Panc1 (cell line): ENCODE data around the gene LRRC74B. TPM values are rescaled to one million over a fixed set of nuclear protein-coding genes. Genes with fewer than 3 reads are reported as not detected.
"Not testable (repeated sequence)": the region's sequence is repeated elsewhere in the genome, so short reads cannot be mapped to it uniquely, and the experiment has no call there.

Experiments
- ATAC-seq: fragments of 200-7000 bp; cut with Tn5 transposase; 2 replicates; pipeline ENCODE4 v1.9.1; 2020; ENCODE audit warnings: mild to moderate bottlenecking, moderate library complexity
- BruUV-seq: library from RNA; stranded (reverse); fragments of 400-500 nt; replicated peaks from 2 replicates; lab custom pipeline; 2021; lab: Mats Ljungman, UMichigan
- CTCF ChIA-PET: fragments of 300-600 bp; sonication (Branson Sonifier 250); formaldehyde crosslinking; loops from one replicate; lab custom pipeline; 2022; ENCODE audit warnings: antibody characterized with exemption; lab: Charles Lee
- POLR2A ChIA-PET: fragments of 300-600 bp; sonication (Branson Sonifier 250); formaldehyde crosslinking; loops from one replicate; lab custom pipeline; 2022; ENCODE audit warnings: antibody characterized with exemption; lab: Charles Lee
- DNase-seq: peaks from one replicate; pipeline ENCODE4 v3.0.0-alpha.2; 2010; ENCODE audit warnings: low read depth, low spot score
- H3K27ac ChIP-seq: 2 replicates; pipeline ENCODE4 v1.5.1; 2011; ENCODE audit warnings: mild to moderate bottlenecking, low read length, inconsistent platforms
- H3K27me3 ChIP-seq: fragments of 200-500 bp; sonication (Bioruptor generic); 2 replicates; pipeline ENCODE4 v1.6.0; 2014; ENCODE audit warnings: low read length, inconsistent platforms; ENCODE audit not compliant: control insufficient read depth, insufficient read depth
- H3K36me3 ChIP-seq: fragments of 200-500 bp; sonication (Bioruptor generic); 2 replicates; pipeline ENCODE4 v1.5.1; 2014; ENCODE audit warnings: inconsistent platforms, mild to moderate bottlenecking, low read length, moderate library complexity; ENCODE audit not compliant: control insufficient read depth, insufficient read depth
- H3K4me1 ChIP-seq: 2 replicates; pipeline ENCODE4 v1.5.1; 2011; ENCODE audit warnings: inconsistent platforms, mild to moderate bottlenecking, low read length, moderate library complexity; ENCODE audit not compliant: control insufficient read depth, insufficient read depth
- H3K4me3 ChIP-seq, 2 experiments: 2 replicates each; pipeline ENCODE4 v1.5.1; 2011 to 2012; ENCODE audit warnings: low read depth in 2 of 2, low read length in 2 of 2, mild to moderate bottlenecking in 2 of 2, inconsistent platforms in 1 of 2, moderate library complexity in 1 of 2
- H3K9me3 ChIP-seq: fragments of 200-500 bp; sonication (Bioruptor generic); 2 replicates; pipeline ENCODE4 v1.5.1; 2014; ENCODE audit warnings: low read depth, mild to moderate bottlenecking, inconsistent platforms, low read length, moderate library complexity; ENCODE audit not compliant: control insufficient read depth, insufficient read depth
- POLR2AphosphoS5 ChIP-seq: IDR thresholded peaks from 2 replicates; pipeline ENCODE4 v1.6.1; 2012; ENCODE audit warnings: mild to moderate bottlenecking, low read depth, low read length, moderate library complexity
- SIN3A ChIP-seq: IDR thresholded peaks from 2 replicates; pipeline ENCODE4 v1.6.1; 2012; ENCODE audit warnings: low read depth, mild to moderate bottlenecking, low read length, moderate library complexity, borderline replicate concordance; ENCODE audit not compliant: insufficient read depth
- TCF7L2 ChIP-seq: IDR thresholded peaks from 2 replicates; pipeline ENCODE4 v1.6.1; 2011; ENCODE audit warnings: mild to moderate bottlenecking, low read depth, low read length, inconsistent platforms
- in situ Hi-C: cut with HindIII; loops from 2 replicates; pipeline ENCODE4 v1.10.0; 2016; ENCODE audit warnings: low sequenced_read_pairs, low pct_unique_long_range_greater_than_20kb
- intact Hi-C: fragments of 100-400 bp; cut with micrococcal nuclease; formaldehyde crosslinking; loops from one replicate; pipeline ENCODE4 v1.10.0; 2022; ENCODE audit not compliant: unreplicated experiment
- total RNA-seq: library from RNA; stranded (reverse); gene quantifications from one replicate; pipeline ENCODE4 v1.2.1, GENCODE V29; 2021; ENCODE audit not compliant: unreplicated experiment
- TF ChIP-seq, protein P1 (sequence below), 2 experiments: IDR thresholded peaks; 2 replicates each; pipeline ENCODE4 v1.6.1; 2011 to 2012; ENCODE audit warnings: low read depth in 2 of 2, control low read depth in 1 of 2, low read length in 1 of 2, mild to moderate bottlenecking in 1 of 2, moderate library complexity in 1 of 2; ENCODE audit not compliant: insufficient read depth in 1 of 2
- TF ChIP-seq, protein P2 (sequence below): fragments of 450-650 bp; IDR thresholded peaks from 2 replicates; pipeline ENCODE4 v1.5.1; 2017; ENCODE audit warnings: mild to moderate bottlenecking

LRRC74B gene
- total RNA-seq, 1 experiment from 2014 or later: not detected

DNA sequence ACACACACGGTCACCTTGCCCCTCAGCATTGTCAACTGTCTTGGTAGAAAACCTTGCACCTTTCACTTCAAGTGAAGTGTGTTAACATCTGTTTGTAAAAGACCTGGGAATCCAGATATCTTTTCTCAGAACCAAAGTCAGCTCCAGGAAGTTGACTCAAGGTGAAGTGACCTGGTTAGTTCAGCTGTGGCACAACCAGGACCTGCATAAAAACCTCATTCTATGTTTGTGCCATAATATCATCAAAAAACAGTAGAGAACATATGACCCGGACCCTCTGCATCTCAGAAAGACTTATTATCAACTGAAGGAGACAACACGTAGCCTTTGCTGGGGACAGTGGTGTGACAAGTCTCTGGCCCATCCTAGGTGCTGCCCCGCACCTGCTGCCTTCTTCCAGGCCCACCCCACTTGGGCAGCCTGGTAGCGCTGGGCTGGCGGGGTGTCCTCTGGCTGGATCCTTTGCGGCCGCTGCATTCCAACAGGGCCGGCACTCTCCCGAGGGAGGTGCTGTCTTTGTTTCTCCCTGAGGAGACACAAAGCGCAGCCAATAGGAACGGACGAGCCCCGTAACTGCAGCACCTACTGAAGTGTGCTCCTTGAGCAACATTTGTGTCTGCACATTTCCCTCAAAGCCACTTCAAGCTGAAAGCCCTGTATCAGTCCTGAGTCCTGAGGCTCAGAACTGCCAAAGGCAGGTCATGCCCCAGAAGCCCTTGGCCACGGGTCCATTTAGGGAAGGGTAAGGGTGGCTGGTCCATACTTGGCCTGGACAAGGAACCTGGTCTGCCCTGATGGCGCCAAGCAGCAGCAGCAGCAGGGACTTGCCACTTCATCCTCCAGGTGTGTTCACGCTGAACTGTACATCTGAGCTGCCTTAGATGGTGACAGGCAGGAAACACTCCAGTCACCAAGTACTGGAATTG is 25.2 kb downstream of the LRRC74B start:
- BruUV-seq: no TSS peak
- CTCF ChIA-PET: no interaction called here

DNA sequence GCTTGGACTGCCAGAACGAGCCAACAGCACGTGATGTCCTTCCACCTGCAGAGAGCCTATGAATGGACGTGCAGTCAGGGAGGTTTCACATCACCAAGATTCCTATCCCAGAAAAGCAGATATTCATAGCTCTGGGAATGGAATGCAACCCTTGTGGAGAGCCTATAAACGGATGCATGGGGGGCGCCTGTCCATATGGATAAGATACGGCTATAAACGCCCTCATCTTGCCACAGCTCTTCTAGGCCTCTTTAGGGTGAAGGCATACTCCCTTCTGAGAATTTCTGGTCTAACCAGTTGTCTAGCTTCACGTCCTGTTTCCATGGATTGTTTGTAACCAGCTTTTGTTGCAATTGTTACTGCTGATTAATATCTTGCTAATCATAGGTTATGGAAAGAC is 26.1 kb downstream of the LRRC74B start:
- H3K4me3 ChIP-seq, in situ Hi-C loops, H3K9me3 ChIP-seq, intact Hi-C loops, ATAC-seq, CTCF ChIA-PET, DNase-seq, H3K4me1 ChIP-seq, POLR2A ChIA-PET, H3K27me3 ChIP-seq, H3K27ac ChIP-seq, BruUV-seq, H3K36me3 ChIP-seq: not testable (repeated sequence)

More for the DNA sequence above, 25.2 kb downstream of the LRRC74B start:
- in situ Hi-C loops (no loop called here), intact Hi-C loops (no loop called here)
- H3K4me1 ChIP-seq: no peaks in the 10 kb centered on the region
- ATAC-seq: no peak
- H3K9me3 ChIP-seq: no peaks in the 10 kb centered on the region
- H3K27me3 ChIP-seq: no peaks in the 10 kb centered on the region
- no peak overlapping the region for H3K4me3 ChIP-seq
- no peak for DNase-seq
- TF ChIP-seq, protein P1, sequence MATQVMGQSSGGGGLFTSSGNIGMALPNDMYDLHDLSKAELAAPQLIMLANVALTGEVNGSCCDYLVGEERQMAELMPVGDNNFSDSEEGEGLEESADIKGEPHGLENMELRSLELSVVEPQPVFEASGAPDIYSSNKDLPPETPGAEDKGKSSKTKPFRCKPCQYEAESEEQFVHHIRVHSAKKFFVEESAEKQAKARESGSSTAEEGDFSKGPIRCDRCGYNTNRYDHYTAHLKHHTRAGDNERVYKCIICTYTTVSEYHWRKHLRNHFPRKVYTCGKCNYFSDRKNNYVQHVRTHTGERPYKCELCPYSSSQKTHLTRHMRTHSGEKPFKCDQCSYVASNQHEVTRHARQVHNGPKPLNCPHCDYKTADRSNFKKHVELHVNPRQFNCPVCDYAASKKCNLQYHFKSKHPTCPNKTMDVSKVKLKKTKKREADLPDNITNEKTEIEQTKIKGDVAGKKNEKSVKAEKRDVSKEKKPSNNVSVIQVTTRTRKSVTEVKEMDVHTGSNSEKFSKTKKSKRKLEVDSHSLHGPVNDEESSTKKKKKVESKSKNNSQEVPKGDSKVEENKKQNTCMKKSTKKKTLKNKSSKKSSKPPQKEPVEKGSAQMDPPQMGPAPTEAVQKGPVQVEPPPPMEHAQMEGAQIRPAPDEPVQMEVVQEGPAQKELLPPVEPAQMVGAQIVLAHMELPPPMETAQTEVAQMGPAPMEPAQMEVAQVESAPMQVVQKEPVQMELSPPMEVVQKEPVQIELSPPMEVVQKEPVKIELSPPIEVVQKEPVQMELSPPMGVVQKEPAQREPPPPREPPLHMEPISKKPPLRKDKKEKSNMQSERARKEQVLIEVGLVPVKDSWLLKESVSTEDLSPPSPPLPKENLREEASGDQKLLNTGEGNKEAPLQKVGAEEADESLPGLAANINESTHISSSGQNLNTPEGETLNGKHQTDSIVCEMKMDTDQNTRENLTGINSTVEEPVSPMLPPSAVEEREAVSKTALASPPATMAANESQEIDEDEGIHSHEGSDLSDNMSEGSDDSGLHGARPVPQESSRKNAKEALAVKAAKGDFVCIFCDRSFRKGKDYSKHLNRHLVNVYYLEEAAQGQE (IDR thresholded peaks at IDR 0.05; ENCODE audit: insufficient read depth in 1 of 2, low read depth in 2 of 2, low read length in 1 of 2): no peak
- no peak for TF ChIP-seq POLR2AphosphoS5
- TF ChIP-seq SIN3A: no peak
- TF ChIP-seq TCF7L2: no peak
- TF ChIP-seq, protein P2, sequence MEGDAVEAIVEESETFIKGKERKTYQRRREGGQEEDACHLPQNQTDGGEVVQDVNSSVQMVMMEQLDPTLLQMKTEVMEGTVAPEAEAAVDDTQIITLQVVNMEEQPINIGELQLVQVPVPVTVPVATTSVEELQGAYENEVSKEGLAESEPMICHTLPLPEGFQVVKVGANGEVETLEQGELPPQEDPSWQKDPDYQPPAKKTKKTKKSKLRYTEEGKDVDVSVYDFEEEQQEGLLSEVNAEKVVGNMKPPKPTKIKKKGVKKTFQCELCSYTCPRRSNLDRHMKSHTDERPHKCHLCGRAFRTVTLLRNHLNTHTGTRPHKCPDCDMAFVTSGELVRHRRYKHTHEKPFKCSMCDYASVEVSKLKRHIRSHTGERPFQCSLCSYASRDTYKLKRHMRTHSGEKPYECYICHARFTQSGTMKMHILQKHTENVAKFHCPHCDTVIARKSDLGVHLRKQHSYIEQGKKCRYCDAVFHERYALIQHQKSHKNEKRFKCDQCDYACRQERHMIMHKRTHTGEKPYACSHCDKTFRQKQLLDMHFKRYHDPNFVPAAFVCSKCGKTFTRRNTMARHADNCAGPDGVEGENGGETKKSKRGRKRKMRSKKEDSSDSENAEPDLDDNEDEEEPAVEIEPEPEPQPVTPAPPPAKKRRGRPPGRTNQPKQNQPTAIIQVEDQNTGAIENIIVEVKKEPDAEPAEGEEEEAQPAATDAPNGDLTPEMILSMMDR: no peak
- POLR2A ChIA-PET: no interaction called here
- H3K27ac ChIP-seq: no peak overlapping the region
- H3K36me3 ChIP-seq: no peaks in the 10 kb centered on the region

DNA sequence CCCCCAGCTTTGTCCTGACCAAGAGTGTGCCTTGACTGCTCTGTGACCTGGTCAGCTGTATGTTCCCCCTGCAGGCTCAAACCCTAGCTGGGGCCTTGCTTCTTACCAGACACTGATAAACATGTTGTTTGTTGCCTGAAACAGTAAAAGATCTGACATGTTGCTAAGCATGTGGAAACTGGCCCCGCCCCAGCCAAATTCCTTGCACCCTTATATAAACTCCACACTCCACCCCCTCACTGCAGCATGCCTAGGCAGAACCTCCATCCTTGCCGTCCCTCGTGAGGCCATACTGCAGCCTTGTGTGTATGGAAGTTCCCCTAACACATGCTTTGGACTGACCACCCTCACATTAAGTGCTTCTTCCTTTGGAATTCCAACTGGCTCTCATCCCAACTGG is 27.3 kb downstream of the LRRC74B start:
- POLR2A ChIA-PET: no interaction called here
- TF ChIP-seq, protein P1 (IDR thresholded peaks at IDR 0.05; ENCODE audit: insufficient read depth in 1 of 2, low read depth in 2 of 2, low read length in 1 of 2): no peak
- no peak for TF ChIP-seq SIN3A
- TF ChIP-seq TCF7L2: no peak
- no peak for TF ChIP-seq POLR2AphosphoS5
- TF ChIP-seq, protein P2: no peak
- H3K27ac ChIP-seq: no peak overlapping the region

More for the DNA sequence above, 27.3 kb downstream of the LRRC74B start:
- no peak overlapping the region for H3K4me3 ChIP-seq
- no TSS peak for BruUV-seq
- H3K36me3 ChIP-seq: no peaks in the 10 kb centered on the region
- in situ Hi-C loops: no loop called here
- DNase-seq (no peak), ATAC-seq (no peak)
- no peaks in the 10 kb centered on the region for H3K9me3 ChIP-seq
- CTCF ChIA-PET: no interaction called here
- H3K4me1 ChIP-seq: no peaks in the 10 kb centered on the region
- H3K27me3 ChIP-seq: no peaks in the 10 kb centered on the region
- intact Hi-C loops: no loop called here
